ENCODE results near the gene ACSBG1. TPM values are rescaled to one million over a fixed set of nuclear protein-coding genes. Genes with fewer than 3 reads are reported as not detected.

The ACSBG1 gene
- total RNA-seq, 1 donor from 2014 or later: 0.07 TPM

- TF ChIP-seq CTCF (IDR thresholded peaks at IDR 0.05): no peak
- Mint-ChIP-seq H3K27ac (no peak overlapping the region), H3K27me3 (peaks cover 10% of the 10 kb centered on the region), H3K4me3 (no peak overlapping the region), H3K9me3 (no peaks in the 10 kb centered on the region), H3K36me3 (ENCODE audit: low read depth) (no peaks in the 10 kb centered on the region), H3K4me1 (no peaks in the 10 kb centered on the region)
- POLR2A ChIA-PET: no interaction called here
- DNase-seq: no peak
- CTCF ChIA-PET: interaction anchor here (2.8 kb wide), 1 partner anchor 17 kb away, joined by 9 read pairs; no protein-coding TSS in a partner anchor
- intact Hi-C loops (cut with micrococcal nuclease): no loop called here
- ATAC-seq (ENCODE audit: low read depth): no peak
These were observed 21.0 kb downstream of the ACSBG1 start for GRCh38 chr15:78213425-78213750.

GRCh38 chr15:78212546-78213424 lies 21.6 kb downstream of the ACSBG1 start:
- Mint-ChIP-seq H3K27ac (no peak overlapping the region), H3K4me3 (no peak overlapping the region), H3K9me3 (no peaks in the 10 kb centered on the region), H3K27me3 (peaks cover 10% of the 10 kb centered on the region), H3K4me1 (no peaks in the 10 kb centered on the region), H3K36me3 (ENCODE audit: low read depth) (no peaks in the 10 kb centered on the region)
- ATAC-seq (ENCODE audit: low read depth): no peak
- ChIA-PET CTCF (interaction anchor here (2.8 kb wide), 1 partner anchor 17 kb away, joined by 9 read pairs; no protein-coding TSS in a partner anchor), POLR2A (no interaction called here)
- no peak for DNase-seq
- no peak for TF ChIP-seq CTCF (IDR thresholded peaks at IDR 0.05)
- intact Hi-C loops (cut with micrococcal nuclease): no loop called here

- ATAC-seq (ENCODE audit: low read depth): no peak
- Mint-ChIP-seq H3K27me3 (peaks cover 8% of the 10 kb centered on the region), H3K4me1 (no peaks in the 10 kb centered on the region), H3K36me3 (ENCODE audit: low read depth) (no peaks in the 10 kb centered on the region), H3K27ac (no peak overlapping the region), H3K4me3 (no peak overlapping the region), H3K9me3 (no peaks in the 10 kb centered on the region)
- ChIA-PET CTCF (interaction anchor here (1.3 kb wide), 1 partner anchor 17 kb away, joined by 4 read pairs; no protein-coding TSS in a partner anchor), POLR2A (no interaction called here)
- TF ChIP-seq CTCF (IDR thresholded peaks at IDR 0.05): no peak
- no peak for DNase-seq
- intact Hi-C loops (cut with micrococcal nuclease): no loop called here
These were observed 22.4 kb downstream of the ACSBG1 start for GRCh38 chr15:78212008-78212407.

GRCh38 chr15:78211189-78211921 lies 23.0 kb downstream of the ACSBG1 start:
- Mint-ChIP-seq H3K27ac (no peak overlapping the region), H3K9me3 (no peaks in the 10 kb centered on the region), H3K27me3 (peaks cover 8% of the 10 kb centered on the region), H3K4me1 (no peaks in the 10 kb centered on the region), H3K4me3 (no peak overlapping the region), H3K36me3 (ENCODE audit: low read depth) (no peaks in the 10 kb centered on the region)
- no peak for DNase-seq
- no peak for ATAC-seq (ENCODE audit: low read depth)
- CTCF ChIA-PET: interaction anchor here (0.9 to 1.3 kb wide), 2 partner anchors 16 to 207 kb away, joined by 4 read pairs; no protein-coding TSS in a partner anchor
- intact Hi-C loops (cut with micrococcal nuclease): no loop called here
- TF ChIP-seq CTCF (IDR thresholded peaks at IDR 0.05): no peak
- POLR2A ChIA-PET: no interaction called here

- Mint-ChIP-seq H3K27me3 (peaks cover 8% of the 10 kb centered on the region), H3K4me1 (no peaks in the 10 kb centered on the region), H3K27ac (no peak overlapping the region), H3K4me3 (no peak overlapping the region), H3K36me3 (ENCODE audit: low read depth) (no peaks in the 10 kb centered on the region), H3K9me3 (no peaks in the 10 kb centered on the region)
- intact Hi-C loops (cut with micrococcal nuclease): no loop called here
- DNase-seq: no peak
- CTCF ChIA-PET: no interaction called here
- no peak for ATAC-seq (ENCODE audit: low read depth)
- TF ChIP-seq CTCF (IDR thresholded peaks at IDR 0.05): no peak
- POLR2A ChIA-PET: no interaction called here
These were observed 24.0 kb downstream of the ACSBG1 start for GRCh38 chr15:78210349-78210717.

Measured in activated B cell treated with CpG ODN at 0.5 μM for 24 hours (primary cell).